Mucosa of descending colon (tissue), 3 donors: Measurements from ENCODE around the gene NEMF. TPM values are rescaled to one million over a fixed set of nuclear protein-coding genes. Genes with fewer than 3 reads are reported as not detected.

Experiments
- ATAC-seq: fragments of 200-7000 bp; cut with Tn5 transposase; one replicate; pipeline ENCODE4 v1.9.1; 2020; ENCODE audit warnings: mild to moderate bottlenecking, moderate library complexity
- DNase-seq, 3 donors: peaks; one replicate each; pipeline ENCODE4 v3.0.0-alpha.2; 2020
- H3K36me3 ChIP-seq: fragments of 200-600 bp; one replicate; pipeline ENCODE4 v1.8.0; 2021; ENCODE audit warnings: low read depth, mild to moderate bottlenecking
- H3K4me1 ChIP-seq: fragments of 200-600 bp; one replicate; pipeline ENCODE4 v1.8.0; 2021; ENCODE audit warnings: low read depth, mild to moderate bottlenecking
- H3K4me3 ChIP-seq: fragments of 200-600 bp; one replicate; pipeline ENCODE4 v1.8.0; 2021; ENCODE audit warnings: mild to moderate bottlenecking
- H3K9me3 ChIP-seq: fragments of 200-600 bp; one replicate; pipeline ENCODE4 v1.8.0; 2021; ENCODE audit warnings: mild to moderate bottlenecking
- CTCF ChIP-seq: fragments of 200-600 bp; IDR thresholded peaks from one replicate; pipeline ENCODE4 v1.8.0; 2022; ENCODE audit warnings: antibody characterized with exemption, mild to moderate bottlenecking
- intact Hi-C, 2 donors: fragments of 100-400 bp; cut with DNase I in 1 of 2; cut with micrococcal nuclease in 1 of 2; formaldehyde crosslinking; loops; one replicate each; pipeline versions ENCODE4 v1.11.0 to v1.11.1; 2022; cut with DNase I, micrococcal nuclease
- total RNA-seq, 3 donors: library from RNA; stranded (reverse); fragmentation: NEBNext Ultra II Directional in 2 of 3; extraction: Animal tissue kit (Norgen Biotek cat#: 25700) in 2 of 3; gene quantifications; one replicate each; pipeline versions ENCODE4 v1.2.1 to v1.2.4, GENCODE V29; 2021 to 2023
- donor health status: DM: no; HTN: no; CAD: no; lungs with moderate emphysema.
- donor health status: DM: no; HTN: no; CAD: no.
- donor health status: DM: no; HTN: yes; CAD: no.

Gene NEMF
- total RNA-seq, 3 donors from 2014 or later, result 54.8 to 68.9 (median 66.6) TPM

- H3K9me3 ChIP-seq, result no peaks in the 10 kb centered on the region
- H3K4me3 ChIP-seq, result peak within 1 kb of the TSS; percentile 99
- ATAC-seq, result peak; percentile 93
- DNase-seq, result peak; percentile 98 to 100 (median 99)
- peak; percentile 16 for TF ChIP-seq CTCF
- intact Hi-C loops, result loop anchor here in 1 of 2 donors (10.0 kb wide), 1 partner anchor 72 kb away; no protein-coding TSS in a partner anchor
- peaks cover 26% of the 10 kb centered on the region for H3K4me1 ChIP-seq
- no peaks in the 10 kb centered on the region for H3K36me3 ChIP-seq
Observed at GRCh38 chr14:49892636-49893308, 40.2 kb upstream of the NEMF start, which contains the start of gene ARF6. Gene ARF6 (plus strand): TSS chr14:49893082. CDS start chr14:49893737, 655 bp downstream.

- DNase-seq (peak in 1 of 3 donors; percentile 78), ATAC-seq (peak; percentile 58)
- H3K9me3 ChIP-seq, result no peaks in the 10 kb centered on the region
- intact Hi-C loops, result loop anchor here in 1 of 2 donors (10.0 kb wide), 1 partner anchor 73 kb away; no protein-coding TSS in a partner anchor
- no peak for TF ChIP-seq CTCF
- H3K36me3 ChIP-seq, result no peaks in the 10 kb centered on the region
- peaks cover 21% of the 10 kb centered on the region for H3K4me1 ChIP-seq
- H3K4me3 ChIP-seq, result peak overlapping the region; percentile 99
Observed at GRCh38 chr14:49892301-49892635, 39.7 kb upstream of the NEMF start.

- intact Hi-C loops, result no loop called here
- H3K4me1 ChIP-seq, result peaks cover 7% of the 10 kb centered on the region
- H3K4me3 ChIP-seq, result no peak overlapping the region
- DNase-seq, result no peak
- no peak for TF ChIP-seq CTCF
- no peaks in the 10 kb centered on the region for H3K36me3 ChIP-seq
- H3K9me3 ChIP-seq, result no peaks in the 10 kb centered on the region
- peak; percentile 50 for ATAC-seq
Observed at GRCh38 chr14:49888293-49888692, 35.7 kb upstream of the NEMF start.

- ATAC-seq, result no peak
- no peaks in the 10 kb centered on the region for H3K9me3 ChIP-seq
- intact Hi-C loops, result no loop called here
- DNase-seq, result no peak
- no peak for TF ChIP-seq CTCF
- no peak overlapping the region for H3K4me3 ChIP-seq
- no peaks in the 10 kb centered on the region for H3K36me3 ChIP-seq
- peaks cover 2% of the 10 kb centered on the region for H3K4me1 ChIP-seq
Observed at GRCh38 chr14:49886523-49886922, 33.9 kb upstream of the NEMF start.

- Histone ChIP-seq H3K36me3 (no peaks in the 10 kb centered on the region), H3K4me1 (peaks cover 6% of the 10 kb centered on the region), H3K9me3 (no peaks in the 10 kb centered on the region), H3K4me3 (no peak overlapping the region)
- DNase-seq (peak in 1 of 3 donors; percentile 1), ATAC-seq (no peak)
- intact Hi-C loops, result no loop called here
- no peak for TF ChIP-seq CTCF
Observed at GRCh38 chr14:49882826-49883694, 30.5 kb upstream of the NEMF start.
